ENCODE results near the gene DACT3. TPM values are rescaled to one million over a fixed set of nuclear protein-coding genes. Genes with fewer than 3 reads are reported as not detected.

Gene DACT3
- total RNA-seq, 1 experiment from 2014 or later: 0.38 TPM

DNA sequence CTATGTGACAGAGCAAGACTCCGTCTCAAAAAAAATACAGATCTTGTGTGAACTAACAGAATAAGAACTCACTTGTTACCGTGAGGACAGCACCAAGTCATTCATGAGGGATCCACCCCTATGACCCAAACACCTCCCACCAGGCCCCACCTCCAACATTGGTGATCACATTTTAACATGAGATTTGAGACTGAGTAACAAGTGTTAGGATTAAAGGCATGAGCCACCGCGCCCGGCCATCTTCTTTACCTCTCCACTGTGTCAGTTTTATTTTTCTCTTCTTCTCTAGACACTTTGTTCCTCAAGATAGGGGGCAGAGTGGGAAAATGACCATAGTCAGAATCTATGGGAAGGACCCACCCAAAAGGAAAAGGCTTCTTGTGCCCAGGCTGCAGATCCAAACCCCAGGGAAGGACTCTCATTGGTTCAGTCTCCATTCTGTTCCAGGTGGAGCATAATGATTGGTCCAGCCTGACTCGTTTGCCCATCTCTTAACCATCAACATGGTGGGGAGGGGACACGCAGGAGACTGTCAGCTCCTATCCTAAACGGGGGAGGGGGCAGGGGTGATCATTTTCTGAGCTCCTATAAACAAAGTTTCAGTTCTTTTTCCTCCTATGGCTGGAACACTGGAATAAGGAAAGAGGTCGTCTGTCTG is 61.1 kb downstream of the DACT3 start:
- DNase-seq (ENCODE audit: low spot score): no peak

DNA sequence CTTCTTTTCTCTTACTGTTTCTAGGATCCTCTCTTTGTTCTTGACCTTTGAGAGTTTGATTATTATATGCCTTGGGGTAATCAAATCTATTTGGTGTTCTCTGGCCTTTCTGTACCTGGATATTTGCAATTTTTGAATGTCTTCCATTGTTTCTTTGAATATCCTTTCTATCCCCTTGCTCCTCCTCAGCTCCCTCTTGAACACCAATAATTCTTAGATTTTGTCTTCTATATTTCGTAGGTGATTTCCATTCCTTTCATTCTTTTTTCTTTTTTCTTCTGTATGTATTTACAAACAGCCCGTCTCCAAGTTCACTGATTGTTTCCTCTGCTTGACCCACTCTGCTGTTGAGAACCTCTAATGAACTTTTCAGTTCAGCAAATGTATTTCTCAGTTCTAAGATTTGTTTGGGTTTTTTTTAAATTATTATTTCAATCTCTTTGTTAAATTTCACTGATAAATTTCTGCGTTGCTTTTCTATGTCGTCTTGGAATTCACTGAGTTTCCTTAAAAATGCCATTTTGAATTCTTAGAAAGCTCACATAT is 62.5 kb downstream of the DACT3 start:
- DNase-seq (ENCODE audit: low spot score): no peak

Small RNA genes lying within 50 kb of the gene (small RNA-seq; reads per million reads assigned to genes)
- gene MIR320E: not detected
- gene RN7SL364P: 0.57 reads per million

Other genes starting within 250 kb of the DACT3 start
- gene CCDC8, start 247.6 kb downstream of the DACT3 start, total RNA-seq (2014; rRNA removed; shearing (Covaris generic)): not detected in 2 replicates
- 0.05 TPM in 1 of 2 replicates, not detected in the other for gene PNMA8C, start 232.2 kb downstream of the DACT3 start, total RNA-seq (2014; rRNA removed; shearing (Covaris generic))
- not detected in 2 replicates for gene PNMA8A, start 189.6 kb downstream of the DACT3 start, total RNA-seq (2014; rRNA removed; shearing (Covaris generic))
- not detected in 2 replicates for gene PNMA8B, start 165.3 kb downstream of the DACT3 start, total RNA-seq (2014; rRNA removed; shearing (Covaris generic))
- gene CALM3, start 59.9 kb downstream of the DACT3 start, total RNA-seq (2014; rRNA removed; shearing (Covaris generic)): 263 and 264 TPM in 2 replicates
- gene PTGIR, start 36.1 kb downstream of the DACT3 start, total RNA-seq (2014; rRNA removed; shearing (Covaris generic)): 0.26 TPM in 1 of 2 replicates, not detected in the other
- not detected in 2 replicates for gene GNG8, start 25.0 kb downstream of the DACT3 start, total RNA-seq (2014; rRNA removed; shearing (Covaris generic))
- gene PRKD2, start 55.9 kb upstream of the DACT3 start, total RNA-seq (2014; rRNA removed; shearing (Covaris generic)): 76.0 and 83.3 TPM in 2 replicates
- gene FKRP, start 84.9 kb upstream of the DACT3 start, total RNA-seq (2014; rRNA removed; shearing (Covaris generic)): 30.7 and 30.8 TPM in 2 replicates
- gene STRN4, start 85.3 kb upstream of the DACT3 start, total RNA-seq (2014; rRNA removed; shearing (Covaris generic)): 229 and 268 TPM in 2 replicates
- gene SLC1A5, start 127.4 kb upstream of the DACT3 start, total RNA-seq (2014; rRNA removed; shearing (Covaris generic)): 772 and 790 TPM in 2 replicates
- gene AP2S1, start 189.7 kb upstream of the DACT3 start, total RNA-seq (2014; rRNA removed; shearing (Covaris generic)): 527 and 544 TPM in 2 replicates
- 53.6 and 63.9 TPM in 2 replicates for gene ARHGAP35, start 199.8 kb upstream of the DACT3 start, total RNA-seq (2014; rRNA removed; shearing (Covaris generic))

All from HT-29 (cell line).